H9 (cell line): ENCODE data around the gene DDX25. TPM values are rescaled to one million over a fixed set of nuclear protein-coding genes. Genes with fewer than 3 reads are reported as not detected.

Experiments
- DNase-seq: peaks from one replicate; pipeline ENCODE4 v3.0.0-alpha.2; 2017
- H2AFZ ChIP-seq: one replicate; pipeline ENCODE4 v1.6.1; 2013; ENCODE audit warnings: mild to moderate bottlenecking, low read length, control low read depth, moderate library complexity
- H2AK5ac ChIP-seq: 2 replicates; pipeline ENCODE4 v1.6.1; 2013; ENCODE audit warnings: low read length, control low read depth, mixed read lengths; ENCODE audit not compliant: insufficient read length
- H2BK120ac ChIP-seq: one replicate; pipeline ENCODE4 v1.6.1; 2013; ENCODE audit warnings: low read depth, mild to moderate bottlenecking, low read length, control low read depth, inconsistent platforms; ENCODE audit not compliant: poor library complexity, severe bottlenecking
- H2BK12ac ChIP-seq: 2 replicates; pipeline ENCODE4 v1.6.1; 2013; ENCODE audit warnings: low read length, control low read depth, mixed read lengths, low read depth; ENCODE audit not compliant: insufficient read length
- H2BK15ac ChIP-seq: 2 replicates; pipeline ENCODE4 v1.6.1; 2013; ENCODE audit warnings: low read depth, low read length, control low read depth
- H2BK20ac ChIP-seq: one replicate; pipeline ENCODE4 v1.6.1; 2013; ENCODE audit warnings: low read depth, mild to moderate bottlenecking, low read length, control low read depth, inconsistent platforms; ENCODE audit not compliant: poor library complexity, severe bottlenecking
- H2BK5ac ChIP-seq: 2 replicates; pipeline ENCODE4 v1.6.1; 2013; ENCODE audit warnings: low read length, control low read depth, mixed read lengths; ENCODE audit not compliant: insufficient read length
- H3K14ac ChIP-seq: 2 replicates; pipeline ENCODE4 v1.6.1; 2013; ENCODE audit warnings: low read length, control low read depth; ENCODE audit not compliant: insufficient read depth
- H3K18ac ChIP-seq: 2 replicates; pipeline ENCODE4 v1.6.1; 2013; ENCODE audit warnings: low read depth, mild to moderate bottlenecking, mixed read lengths, low read length, control low read depth; ENCODE audit not compliant: insufficient read length
- H3K23ac ChIP-seq: 2 replicates; pipeline ENCODE4 v1.6.1; 2013; ENCODE audit warnings: low read length, control low read depth, mixed read lengths, low read depth; ENCODE audit not compliant: insufficient read length
- H3K23me2 ChIP-seq: 2 replicates; pipeline ENCODE4 v1.6.1; 2013; ENCODE audit warnings: low read depth, mild to moderate bottlenecking, mixed read lengths, low read length, control low read depth; ENCODE audit not compliant: insufficient read length, poor library complexity, severe bottlenecking
- H3K27ac ChIP-seq: 2 replicates; pipeline ENCODE4 v1.5.1; 2013; ENCODE audit warnings: low read length, control low read depth, mixed read lengths, low read depth; ENCODE audit not compliant: insufficient read length
- H3K27me3 ChIP-seq: 2 replicates; pipeline ENCODE4 v1.6.1; 2013; ENCODE audit warnings: low read length, control low read depth, inconsistent platforms; ENCODE audit not compliant: insufficient read depth
- H3K4ac ChIP-seq: 2 replicates; pipeline ENCODE4 v1.6.1; 2013; ENCODE audit warnings: low read depth, mild to moderate bottlenecking, control low read depth, inconsistent platforms, low read length, moderate library complexity
- H3K4me1 ChIP-seq: 2 replicates; pipeline ENCODE4 v1.6.1; 2013; ENCODE audit warnings: low read length, control low read depth, inconsistent platforms; ENCODE audit not compliant: insufficient read depth
- H3K4me2 ChIP-seq: 2 replicates; pipeline ENCODE4 v1.6.1; 2013; ENCODE audit warnings: low read length, control low read depth, mixed read lengths; ENCODE audit not compliant: insufficient read length, insufficient read depth
- H3K56ac ChIP-seq: 2 replicates; pipeline ENCODE4 v1.6.1; 2013; ENCODE audit warnings: low read depth, mild to moderate bottlenecking, mixed read lengths, low read length, control low read depth; ENCODE audit not compliant: insufficient read length
- H3K79me1 ChIP-seq: 2 replicates; pipeline ENCODE4 v1.6.1; 2013; ENCODE audit warnings: low read depth, mild to moderate bottlenecking, moderate library complexity, low read length, control low read depth, inconsistent platforms; ENCODE audit not compliant: insufficient read depth, poor library complexity, severe bottlenecking
- H3K79me2 ChIP-seq: 2 replicates; pipeline ENCODE4 v1.6.1; 2013; ENCODE audit warnings: low read length, control low read depth, inconsistent platforms; ENCODE audit not compliant: insufficient read depth
- H3K9ac ChIP-seq: 2 replicates; pipeline ENCODE4 v1.6.1; 2013; ENCODE audit warnings: low read length, control low read depth, mixed read lengths; ENCODE audit not compliant: insufficient read length; ENCODE audit errors: extremely low read depth
- H3K9me3 ChIP-seq: one replicate; pipeline ENCODE4 v1.6.1; 2013; ENCODE audit warnings: low read depth, low read length, inconsistent platforms; ENCODE audit not compliant: control insufficient read depth
- H3T11ph ChIP-seq: one replicate; pipeline ENCODE4 v1.6.1; 2013; ENCODE audit warnings: mild to moderate bottlenecking, low read length, control low read depth, inconsistent platforms
- H4K20me1 ChIP-seq: one replicate; pipeline ENCODE4 v1.6.1; 2013; ENCODE audit not compliant: control insufficient read depth, insufficient read length, insufficient read depth
- H4K5ac ChIP-seq: 2 replicates; pipeline ENCODE4 v1.6.1; 2013; ENCODE audit warnings: low read depth, mild to moderate bottlenecking, mixed read lengths, low read length, control low read depth; ENCODE audit not compliant: insufficient read length
- H4K8ac ChIP-seq: replicated peaks from 2 replicates; pipeline ENCODE4 v1.6.1; 2013; ENCODE audit warnings: low read length, control low read depth, mixed read lengths, low read depth; ENCODE audit not compliant: insufficient read length
- H4K91ac ChIP-seq: 2 replicates; pipeline ENCODE4 v1.6.1; 2013; ENCODE audit warnings: low read depth, mild to moderate bottlenecking, moderate library complexity, mixed read lengths, low read length, control low read depth; ENCODE audit not compliant: insufficient read length
- H3K27ac Mint-ChIP-seq, 3 experiments: 2 replicates in 2 of 3; 3 replicates in 1 of 3; pipeline ENCODE4 v1.8.0; 2020 to 2021; ENCODE audit warnings: mixed read lengths in 3 of 3, mild to moderate bottlenecking in 1 of 3, moderate library complexity in 1 of 3
- H3K27me3 Mint-ChIP-seq: 2 replicates; pipeline ENCODE4 v1.8.0; 2021; ENCODE audit warnings: low read depth, mild to moderate bottlenecking, moderate library complexity, mixed read lengths
- H3K36me3 Mint-ChIP-seq, 3 experiments: 2 replicates in 2 of 3; 3 replicates in 1 of 3; pipeline ENCODE4 v1.8.0; 2020 to 2021; ENCODE audit warnings: low read depth in 3 of 3, mixed read lengths in 3 of 3; ENCODE audit not compliant: insufficient read depth in 1 of 3
- H3K4me1 Mint-ChIP-seq, 2 experiments: 2 replicates each; pipeline ENCODE4 v1.8.0; 2020; ENCODE audit warnings: mixed read lengths in 2 of 2
- H3K4me3 Mint-ChIP-seq, 2 experiments: 2 replicates in 1 of 2; 3 replicates in 1 of 2; pipeline ENCODE4 v1.8.0; 2020 to 2021; ENCODE audit warnings: mild to moderate bottlenecking in 2 of 2, mixed read lengths in 2 of 2, moderate library complexity in 1 of 2
- H3K9me3 Mint-ChIP-seq, 2 experiments: 2 replicates in 1 of 2; 3 replicates in 1 of 2; pipeline ENCODE4 v1.8.0; 2020; ENCODE audit warnings: mild to moderate bottlenecking in 2 of 2, mixed read lengths in 2 of 2, moderate library complexity in 1 of 2
- CTCF ChIP-seq: fragments of 200-600 bp; sonication (generic); conservative IDR thresholded peaks from 3 replicates; pipeline ENCODE4 v1.8.0; 2021; ENCODE audit warnings: antibody characterized with exemption, mild to moderate bottlenecking
- WGBS: extraction: QIAGEN DNeasy Blood & Tissue Kit; methylation state at CpG from one replicate; pipeline ENCODE4 v1.1.7; 2013; ENCODE audit warnings: missing lambda C conversion rate, low lambda C conversion rate, mixed read lengths; ENCODE audit not compliant: insufficient read length; ENCODE audit errors: extremely low coverage; 5-methylcytosine and 5-hydroxymethylcytosine counted together
- total RNA-seq: library from RNA; stranded (reverse); gene quantifications from 2 replicates; pipeline ENCODE4 v1.2.1, GENCODE V29; 2021

DDX25 gene
- total RNA-seq, 1 experiment from 2014 or later: 6.9 TPM

GRCh38 chr11:125881291-125881690, 23.0 kb upstream of the DDX25 start:
- H3K23me2 ChIP-seq: no peaks in the 10 kb centered on the region
- no peaks in the 10 kb centered on the region for H3K27me3 ChIP-seq
- H4K91ac ChIP-seq: no peak overlapping the region
- Mint-ChIP-seq H3K9me3 (peaks cover 8 to 10% of the 10 kb centered on the region in 2 experiments; a peak in 4 of 5 replicates), H3K27me3 (peaks cover 29% of the 10 kb centered on the region), H3K36me3 (peaks cover 0 to 4% (median 0%) of the 10 kb centered on the region in 3 experiments; a peak in 3 of 7 replicates), H3K4me1 (no peaks in the 10 kb centered on the region), H3K27ac (no peak overlapping the region), H3K4me3 (no peak overlapping the region)
- no peak overlapping the region for H2BK5ac ChIP-seq
- H3K27ac ChIP-seq: no peak overlapping the region
- H3K14ac ChIP-seq: no peak overlapping the region
- H3K9ac ChIP-seq: no peak overlapping the region
- no peak overlapping the region for H2AK5ac ChIP-seq
- no peak overlapping the region for H2BK15ac ChIP-seq
- no peaks in the 10 kb centered on the region for H3K79me1 ChIP-seq
- H3K18ac ChIP-seq: no peak overlapping the region
- H3K4ac ChIP-seq: no peak overlapping the region
- no peaks in the 10 kb centered on the region for H3K9me3 ChIP-seq
- no peak overlapping the region for H2BK20ac ChIP-seq
- no peak overlapping the region for H2BK120ac ChIP-seq
- H3K4me2 ChIP-seq: no peak overlapping the region
- WGBS: no CpG with 5 or more reads among the region's 1 CpG
- no peaks in the 10 kb centered on the region for H4K20me1 ChIP-seq
- no peaks in the 10 kb centered on the region for H3K79me2 ChIP-seq
- H2AFZ ChIP-seq: no peak overlapping the region
- no peak for TF ChIP-seq CTCF
- no peak overlapping the region for H3K23ac ChIP-seq
- H4K8ac ChIP-seq: no peak overlapping the region
- no peaks in the 10 kb centered on the region for H3K4me1 ChIP-seq
- DNase-seq: no peak
- no peak overlapping the region for H3T11ph ChIP-seq
- H2BK12ac ChIP-seq: no peak overlapping the region
- no peak overlapping the region for H4K5ac ChIP-seq
- no peak overlapping the region for H3K56ac ChIP-seq
